Measurements from ENCODE around the gene ORC3.

ORC3 gene

DNA sequence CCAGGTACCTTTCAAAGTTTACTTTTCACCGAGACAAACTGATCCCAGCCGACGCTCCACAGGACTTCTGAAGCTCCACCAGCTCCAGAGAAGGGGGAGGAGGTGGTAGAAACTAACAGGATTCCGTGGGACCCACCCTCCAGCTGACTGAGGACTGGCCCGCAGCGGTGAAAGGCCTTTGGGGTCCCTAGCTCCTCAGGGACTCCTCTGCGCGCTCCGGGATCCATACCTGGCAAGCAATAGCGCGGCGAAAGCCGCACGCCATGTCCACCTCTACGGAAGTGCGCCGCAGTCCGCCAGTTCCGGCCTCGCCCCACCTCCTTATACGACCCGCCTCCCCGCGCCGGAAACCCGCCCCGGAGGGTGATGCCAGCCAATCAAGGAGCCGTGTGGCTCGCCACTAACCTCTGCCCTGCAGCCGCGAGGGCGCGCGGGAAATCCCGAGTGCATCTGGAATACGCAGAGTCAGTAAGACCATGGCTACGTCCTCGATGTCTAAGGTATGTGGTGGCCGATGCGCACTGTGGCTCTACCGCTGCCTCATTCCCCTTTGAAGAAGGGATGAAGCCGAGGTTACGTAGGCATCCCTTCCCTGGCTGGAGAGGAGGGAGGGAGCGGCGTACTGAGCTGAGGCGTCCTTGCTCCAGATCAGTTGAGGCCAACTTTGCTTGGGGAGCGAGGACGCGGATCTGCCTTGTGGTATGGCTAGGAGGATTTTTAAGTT lies at the start of gene ORC3, which contains the start of gene RARS2:
Gene ORC3, plus strand, starts transcription at position 443 of the 724 bp plus-strand sequence. Its CDS starts 34 bp downstream, at position 477.
Gene RARS2, minus strand, starts transcription at position 295 of the 724 bp plus-strand sequence. Its CDS starts 30 bp downstream, at position 265.
- DNase-seq = peak; percentile 97

DNA sequence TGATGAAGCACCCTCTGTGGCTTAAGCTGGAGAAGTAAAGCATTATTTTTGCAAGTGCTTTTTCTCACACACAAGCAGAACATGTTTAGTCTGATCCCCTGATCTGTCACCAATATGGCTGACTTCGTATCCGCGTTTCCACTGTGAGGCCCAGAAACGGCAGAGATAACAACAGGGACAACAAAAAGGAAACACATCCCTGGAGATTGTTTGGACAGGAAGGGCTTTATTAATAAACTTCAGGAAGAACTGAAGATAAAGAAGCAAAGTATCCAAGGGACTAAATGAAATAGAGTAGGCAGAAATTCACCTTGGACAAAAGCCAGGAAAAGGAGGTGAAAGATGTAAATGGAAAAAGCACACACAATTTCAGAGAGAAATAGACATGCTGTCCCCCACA lies 49.4 kb upstream of the ORC3 start:
- DNase-seq = no peak

- DNase-seq = no peak
These were observed 48.9 kb upstream of the ORC3 start for GRCh38 chr6:87541041-87541440.

- DNase-seq = no peak
These were observed 48.2 kb upstream of the ORC3 start for GRCh38 chr6:87541744-87542143.

- no peak for DNase-seq
These were observed 46.0 kb upstream of the ORC3 start for GRCh38 chr6:87543696-87544473.

- DNase-seq = no peak
These were observed 45.5 kb upstream of the ORC3 start for GRCh38 chr6:87544474-87544735.

DNA sequence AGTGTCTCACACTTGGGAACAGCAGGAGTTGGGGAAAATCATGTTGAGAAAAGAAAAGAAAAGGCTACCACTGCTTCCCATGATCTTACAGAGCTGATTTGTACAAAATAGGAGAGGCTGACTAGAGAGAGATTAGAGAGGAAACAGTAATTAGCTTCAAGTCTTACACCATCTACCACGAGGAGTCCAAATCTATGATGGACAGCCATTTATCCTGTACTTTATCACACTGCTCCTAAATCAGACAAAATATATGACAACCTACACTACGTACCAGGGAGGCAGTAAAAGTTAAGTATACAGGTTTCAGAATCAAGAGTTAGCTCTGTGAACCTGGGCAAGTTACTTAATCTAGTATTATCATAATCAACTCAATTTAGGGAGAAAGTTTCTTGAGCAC lies 38.1 kb upstream of the ORC3 start:
- DNase-seq = no peak

GRCh38 chr6:87553159-87553765 lies 36.7 kb upstream of the ORC3 start:
- no peak for DNase-seq

DNA sequence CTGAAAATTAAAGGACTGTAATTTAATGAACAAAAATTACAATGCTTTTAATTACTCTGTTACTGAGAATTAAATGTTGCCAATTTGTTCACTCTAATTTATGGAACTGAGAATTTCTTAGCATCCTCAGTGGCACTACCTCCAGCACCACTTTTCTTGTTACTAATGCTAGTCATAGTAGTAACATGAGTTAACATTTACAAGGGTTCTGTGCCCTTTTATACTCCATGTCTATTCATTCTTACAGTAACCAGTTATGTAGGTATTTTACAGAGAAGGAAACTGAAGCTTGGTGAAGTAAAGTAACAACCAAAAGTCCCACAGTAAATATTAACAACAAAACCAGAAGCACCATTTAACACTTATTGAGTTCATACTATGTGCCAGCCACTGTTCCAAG lies 34.4 kb upstream of the ORC3 start:
- DNase-seq = no peak

GRCh38 chr6:87558446-87558845 lies 31.5 kb upstream of the ORC3 start:
- DNase-seq = no peak

DNA sequence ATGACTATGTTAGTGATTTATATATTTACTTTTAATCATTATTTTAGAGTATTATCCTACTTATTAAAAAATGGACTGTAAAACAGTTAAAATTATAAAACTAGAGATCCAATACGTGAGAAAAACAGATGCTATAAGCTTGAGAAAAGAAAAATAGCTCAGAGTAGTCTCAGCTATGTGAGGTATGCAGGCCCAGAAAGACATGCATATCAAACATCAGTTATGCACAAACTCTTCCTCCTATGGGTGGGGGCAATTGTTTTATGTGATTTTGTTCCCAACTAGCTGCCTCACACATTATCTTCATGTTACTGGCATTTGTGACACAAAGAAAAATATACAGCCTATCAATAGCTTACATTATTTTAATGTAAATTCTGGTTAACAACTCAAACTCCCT lies 28.9 kb upstream of the ORC3 start:
- DNase-seq = no peak

DNA sequence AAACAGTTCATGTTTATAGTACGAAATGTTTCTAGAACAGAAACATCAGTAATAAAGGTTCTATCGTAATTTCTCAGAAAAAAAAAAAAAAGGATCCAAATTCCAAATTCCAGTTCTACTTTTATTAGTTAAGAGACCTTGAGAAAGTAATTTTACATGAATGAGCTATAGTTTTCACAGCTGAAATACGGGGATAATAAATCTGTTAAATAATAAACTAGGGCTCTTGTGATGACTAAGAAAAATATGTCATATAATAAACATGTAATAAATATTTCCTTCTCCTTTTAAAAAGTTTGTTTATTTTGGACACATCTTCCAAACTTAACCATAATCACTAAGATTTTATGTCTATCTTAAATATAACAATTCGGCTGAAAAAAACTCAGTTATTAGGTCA lies 17.9 kb upstream of the ORC3 start:
- no peak for DNase-seq

GRCh38 chr6:87572883-87573282 lies 17.1 kb upstream of the ORC3 start:
- no peak for DNase-seq

DNA sequence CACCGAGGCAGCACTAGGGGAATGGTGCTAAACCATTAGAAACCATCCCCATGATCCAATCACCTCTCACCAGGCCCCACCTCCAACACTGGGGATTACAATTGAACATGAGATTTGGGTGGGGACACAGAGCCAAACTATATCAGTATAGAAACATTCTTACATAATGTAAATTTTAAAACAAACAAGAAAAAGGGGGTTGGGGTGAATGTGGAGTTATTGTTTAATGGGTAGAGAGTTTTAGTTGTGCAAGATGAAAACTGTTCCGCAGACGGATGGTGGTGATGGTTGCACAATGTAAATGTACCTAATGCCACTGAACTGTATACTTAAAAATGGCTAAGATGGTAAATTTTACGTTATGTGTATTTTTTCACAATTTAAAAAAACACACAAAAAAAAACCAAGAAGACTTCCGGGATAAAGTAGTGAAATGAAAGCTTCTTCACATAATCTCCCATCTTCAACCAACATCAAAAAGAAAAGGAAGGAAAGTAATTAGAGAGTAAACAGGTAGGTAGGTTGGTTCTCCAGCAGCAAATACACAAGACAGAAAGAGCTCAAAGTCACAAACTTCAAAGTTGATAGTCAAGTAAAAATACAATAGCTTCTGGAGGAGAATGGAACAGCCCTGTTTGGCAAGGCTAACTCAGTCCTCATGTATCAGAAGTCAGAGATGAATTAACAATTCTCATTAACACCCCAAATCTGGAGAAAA lies 16.5 kb upstream of the ORC3 start:
- DNase-seq = no peak

GRCh38 chr6:87574237-87574804 lies 15.6 kb upstream of the ORC3 start:
- no peak for DNase-seq

- no peak for DNase-seq
These were observed 14.5 kb upstream of the ORC3 start for GRCh38 chr6:87575423-87575822.

DNA sequence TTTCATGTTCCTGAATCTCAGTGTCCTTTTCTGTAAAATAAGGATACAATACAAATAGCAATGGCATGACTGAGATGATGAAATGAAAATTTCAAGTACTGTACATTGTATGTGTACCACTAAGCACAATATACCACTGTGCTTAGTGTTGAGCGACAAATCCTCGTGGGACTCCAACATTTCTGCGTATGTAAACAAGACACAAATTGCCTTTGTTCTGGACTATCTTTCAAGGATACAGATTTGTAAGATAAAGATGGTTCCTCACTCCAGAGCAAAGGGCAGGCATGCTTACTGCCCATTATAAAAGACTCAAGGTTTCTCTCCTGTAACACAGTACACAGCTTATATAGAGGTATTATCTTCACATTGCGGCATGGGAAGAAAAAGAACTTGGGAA lies 6.1 kb upstream of the ORC3 start:
- DNase-seq = no peak

DNA sequence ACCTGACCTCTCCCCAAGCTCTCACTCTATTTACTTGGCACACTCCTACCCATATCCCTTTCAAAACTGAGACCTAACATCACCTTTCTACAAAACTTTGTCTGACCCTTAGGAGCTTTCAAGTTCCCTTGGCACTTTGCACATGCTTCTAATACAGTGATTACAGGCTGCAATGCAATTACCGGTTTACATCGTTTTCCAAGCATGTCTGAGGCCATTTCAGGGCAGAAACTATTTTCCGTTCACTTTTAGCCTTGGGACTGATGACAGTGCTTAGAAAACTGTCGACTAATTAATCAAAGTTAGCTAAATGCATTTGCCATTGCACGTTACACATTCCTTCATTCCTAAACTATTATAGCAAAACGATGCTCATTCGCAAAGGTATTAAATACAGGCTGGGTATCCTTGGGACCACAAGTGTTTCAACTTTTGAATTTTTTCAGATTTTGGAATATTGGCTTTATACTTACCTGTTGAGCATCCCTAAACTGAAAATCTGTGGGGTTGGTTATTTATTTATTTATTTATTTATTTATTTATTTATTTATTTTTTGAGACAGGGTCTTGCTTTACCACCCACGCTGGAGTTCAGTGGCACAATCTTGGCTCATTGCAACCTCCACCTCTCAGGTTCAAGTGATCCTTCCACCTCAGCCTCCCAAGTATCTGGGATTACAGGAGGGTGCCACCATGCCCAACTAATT lies 3.4 kb upstream of the ORC3 start:
- no peak for DNase-seq

DNA sequence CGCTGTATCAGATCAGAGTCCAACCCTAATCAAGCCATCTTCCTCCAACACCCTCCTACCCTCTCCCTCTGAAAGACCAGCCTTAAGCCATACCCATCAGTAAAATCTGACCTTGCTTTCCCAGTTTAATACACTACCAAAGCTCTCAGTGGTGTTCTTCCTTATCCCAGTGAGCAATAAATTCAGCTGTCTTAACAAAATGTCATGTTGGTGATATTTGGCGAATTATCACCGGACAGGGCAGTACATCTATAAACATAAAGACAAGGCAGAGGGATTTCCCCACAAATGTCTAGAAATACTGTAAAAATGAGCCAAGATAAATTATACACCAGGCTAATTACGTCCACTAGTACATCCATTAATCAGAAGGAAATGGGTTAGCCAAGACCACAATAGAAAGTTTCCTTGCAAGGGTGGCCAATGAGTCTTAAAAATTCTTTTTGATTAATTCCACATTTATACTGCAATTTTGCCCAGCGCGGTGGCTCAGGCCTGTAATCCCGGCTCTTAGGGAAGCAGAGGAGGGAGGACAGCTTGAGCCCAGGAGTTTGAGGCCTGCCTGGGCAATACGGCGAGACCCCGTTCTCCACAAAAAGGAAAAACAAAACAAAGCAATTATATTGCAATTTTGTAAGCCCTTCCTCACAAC lies 1.1 kb upstream of the ORC3 start:
- DNase-seq = no peak

- no peak for DNase-seq
These were observed 514 bp downstream of the ORC3 start for GRCh38 chr6:87590417-87590880.

DNA sequence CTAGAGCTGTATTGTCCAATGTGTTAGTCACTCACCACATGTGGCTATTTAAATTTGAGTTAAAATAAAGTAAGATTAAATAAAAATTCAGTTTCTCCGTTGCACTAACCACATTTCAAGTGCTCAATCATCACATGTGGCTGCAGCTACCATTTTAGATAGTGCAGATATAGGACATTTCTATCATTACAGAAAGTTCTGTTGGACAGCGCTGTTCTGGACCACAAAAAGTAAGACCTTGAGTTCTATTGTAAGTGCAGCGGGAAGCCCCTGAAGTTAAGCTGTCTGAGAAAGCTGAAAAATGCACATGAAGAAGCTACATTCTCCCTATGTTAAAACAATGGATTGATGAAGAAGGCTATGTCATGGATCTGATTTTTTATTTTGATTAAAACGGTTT lies 1.1 kb downstream of the ORC3 start:
- DNase-seq = no peak

GRCh38 chr6:87600576-87600975 lies 10.6 kb downstream of the ORC3 start:
- no peak for DNase-seq

All from activated CD4-positive, alpha-beta T cell treated with anti-CD3 and anti-CD28 coated beads for 48 hours (primary cell).